GM18508 (cell line): Measurements from ENCODE around the gene ANKK1.

ENCODE experiments used
- ATAC-seq: cut with Tn5 transposase; IDR thresholded peaks from one replicate; pipeline ENCODE4 v1.9.1; 2021; ENCODE audit warnings: moderate number of reproducible peaks; ENCODE audit not compliant: insufficient read depth, unreplicated experiment

Gene ANKK1

DNA sequence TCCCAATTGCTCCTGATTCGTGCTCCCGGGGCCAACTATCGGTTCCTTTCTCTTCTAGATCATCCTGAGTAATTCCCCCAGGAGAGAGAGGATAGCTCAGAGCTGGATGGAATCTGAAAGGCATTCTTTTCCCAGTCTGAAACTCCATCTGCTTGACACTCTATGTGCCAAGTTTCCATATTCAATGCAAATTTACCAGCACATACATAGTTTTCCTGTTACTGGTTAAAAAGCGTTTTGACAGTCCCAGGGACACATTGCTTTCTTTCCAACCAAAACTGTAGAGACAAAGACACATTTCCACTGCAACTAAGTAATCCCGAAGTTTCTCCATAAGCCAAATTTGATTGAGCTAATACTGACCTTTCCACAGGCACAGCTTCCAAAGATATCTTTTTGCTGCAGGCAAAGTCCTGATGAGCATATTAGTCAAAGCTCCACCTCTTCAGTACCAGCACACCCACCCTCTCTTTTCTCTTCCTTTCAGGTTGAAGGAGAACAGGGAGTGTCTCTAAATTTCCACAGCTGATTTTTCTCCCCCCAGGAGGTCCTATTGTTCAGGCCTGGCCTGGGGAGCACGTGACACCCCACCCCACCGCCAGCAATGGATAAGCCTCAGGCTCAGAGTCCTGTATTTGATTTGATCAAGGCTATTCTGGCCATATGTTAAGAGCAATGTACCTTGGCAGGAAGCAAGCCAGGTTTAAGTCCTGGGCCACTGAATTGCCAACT lies 9.7 kb upstream of the ANKK1 start:
- no peak for ATAC-seq

DNA sequence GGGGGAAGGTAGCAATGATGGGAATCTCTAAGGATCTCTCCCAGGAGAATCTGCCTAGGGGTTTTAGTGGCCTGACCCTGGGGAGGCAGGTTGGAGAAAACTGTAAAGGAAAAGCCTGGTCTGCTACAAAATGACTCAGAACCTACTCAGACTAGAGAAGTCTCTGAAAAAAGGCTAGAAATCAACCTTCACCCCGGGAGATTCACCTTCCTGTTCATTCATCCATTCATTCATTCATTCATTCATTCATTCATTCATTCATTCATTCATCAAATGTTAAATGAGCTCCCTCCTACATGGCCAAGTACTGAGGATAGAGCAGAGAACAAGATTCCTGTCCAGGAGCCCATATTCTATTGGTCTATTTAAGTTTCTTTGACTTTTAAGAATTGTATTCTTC lies 8.9 kb upstream of the ANKK1 start:
- no peak for ATAC-seq

DNA sequence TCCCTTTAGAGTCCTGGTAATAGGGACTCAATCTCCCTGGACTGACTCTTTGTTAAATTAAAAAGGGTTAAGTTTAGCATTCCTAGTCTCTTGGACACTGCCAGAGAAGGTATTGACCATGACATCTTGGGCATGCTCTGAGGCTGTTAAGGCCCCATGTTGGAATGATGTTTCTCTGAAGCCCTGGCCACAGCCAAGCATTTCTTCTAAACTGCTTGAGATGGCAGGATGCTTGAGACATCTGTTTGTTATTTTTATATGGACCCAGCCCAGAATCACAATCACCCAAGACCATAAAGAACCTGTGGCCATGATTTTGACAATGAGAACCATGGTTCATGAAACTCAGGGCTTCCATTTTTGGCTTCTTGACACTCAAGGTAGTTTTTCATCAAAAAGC lies 5.5 kb upstream of the ANKK1 start:
- no peak for ATAC-seq

DNA sequence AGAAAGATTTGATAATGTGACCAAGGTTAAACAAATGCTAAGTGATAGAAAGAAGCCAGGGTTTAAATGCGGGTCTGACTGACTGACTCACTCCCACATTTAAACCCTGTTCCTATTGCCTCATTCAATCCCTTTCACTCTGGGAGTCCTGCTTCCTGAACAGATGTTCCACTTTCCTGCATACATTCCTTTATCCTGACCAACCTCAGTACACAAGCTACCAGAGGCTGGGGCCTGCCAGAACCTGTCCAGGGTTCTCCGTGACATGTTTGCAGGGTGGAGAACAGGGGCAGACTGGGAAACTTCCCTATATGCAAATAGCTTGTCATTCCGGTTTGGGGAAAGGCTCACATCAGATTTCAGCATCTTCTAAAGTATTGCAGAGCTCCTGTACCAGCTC lies 3.0 kb upstream of the ANKK1 start:
- no peak for ATAC-seq

DNA sequence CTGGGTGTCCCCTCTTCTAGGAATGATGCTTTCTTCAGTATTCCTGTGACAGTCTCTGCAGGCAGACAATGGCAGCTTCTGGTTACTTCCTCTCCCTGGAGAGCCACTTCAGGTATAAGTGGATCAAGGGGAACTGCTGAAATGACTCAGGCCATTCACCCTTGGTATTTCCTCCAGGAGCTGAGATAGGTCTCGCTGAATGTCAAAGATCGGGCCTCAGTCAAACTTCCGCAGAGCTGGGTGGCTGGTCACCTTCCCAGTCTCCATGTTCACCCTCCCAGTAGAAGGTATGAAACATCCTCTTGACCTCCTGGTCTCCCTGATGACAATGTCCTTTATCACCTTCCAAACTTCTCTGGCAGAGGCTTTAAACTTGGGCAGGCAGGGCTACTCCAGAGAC lies 1.8 kb upstream of the ANKK1 start:
- ATAC-seq: no peak

DNA sequence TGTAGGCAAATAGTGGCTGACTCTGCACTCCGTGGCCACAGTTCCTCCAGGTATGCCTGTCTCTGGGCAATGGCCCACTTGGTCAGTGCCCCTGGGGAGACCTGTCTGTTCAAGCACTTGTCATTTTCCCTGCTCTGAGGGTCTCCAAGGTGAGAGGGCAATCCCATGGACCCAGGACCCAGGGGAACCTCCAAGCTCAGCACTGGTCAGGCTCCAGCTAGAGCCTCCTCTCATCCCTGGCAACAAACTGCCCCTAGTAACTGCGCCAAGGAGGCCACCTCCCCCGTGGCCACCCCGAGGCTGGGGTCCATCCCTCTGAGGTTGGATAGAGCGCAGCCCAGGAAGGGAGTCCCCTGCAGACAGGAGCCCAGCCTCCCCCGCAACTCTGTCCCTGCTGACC lies 713 bp upstream of the ANKK1 start:
- ATAC-seq: no peak

DNA sequence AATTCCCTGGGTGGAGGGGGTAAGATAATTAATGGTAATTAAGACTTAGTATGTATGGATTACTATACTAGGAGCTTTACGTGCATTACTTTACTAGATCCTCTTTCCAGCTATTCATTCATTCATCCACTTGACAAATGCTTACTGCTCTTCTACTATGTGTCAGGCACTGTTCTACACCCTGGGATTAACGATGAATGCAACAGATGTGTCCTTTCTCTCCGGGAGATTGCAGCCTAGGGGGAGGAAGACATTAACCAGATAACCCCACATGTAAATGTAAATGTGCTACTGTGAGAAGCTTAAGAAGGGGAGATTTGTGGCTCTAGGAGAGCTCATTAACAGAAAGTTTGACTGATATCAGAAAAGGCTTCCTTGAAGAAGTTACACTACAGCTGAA lies 1.7 kb downstream of the ANKK1 start:
- no peak for ATAC-seq

DNA sequence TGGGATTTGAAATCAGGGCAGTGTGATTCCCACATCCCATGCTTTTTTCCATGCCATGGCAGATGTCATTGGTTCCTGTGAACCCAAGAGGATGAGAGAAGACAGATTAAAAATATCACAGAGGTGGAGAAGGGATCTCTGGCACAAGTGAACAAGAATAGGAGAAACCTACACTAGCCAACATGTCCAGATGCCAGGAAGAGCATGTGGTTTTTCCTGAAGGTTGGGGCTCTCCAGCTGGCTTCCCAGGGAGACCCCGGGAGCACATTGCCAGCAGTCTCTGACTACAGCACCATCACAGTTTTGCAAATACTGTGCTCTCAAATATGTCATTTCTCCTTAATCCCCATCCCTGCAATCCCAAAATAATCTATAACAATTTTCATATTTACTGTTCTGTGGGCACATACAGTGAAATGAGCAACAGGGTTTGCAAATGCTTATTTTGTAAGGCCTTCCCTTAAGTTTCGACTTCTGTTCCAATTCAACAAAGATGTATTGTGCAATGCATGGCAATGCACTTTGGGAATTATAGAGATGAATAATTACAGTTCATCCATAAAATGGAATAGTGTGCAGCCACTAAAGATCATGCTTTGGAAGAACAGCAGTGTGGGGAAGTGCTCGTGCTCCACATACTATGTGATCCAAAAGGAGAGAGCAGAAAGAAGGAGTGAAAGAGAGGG lies 4.8 kb downstream of the ANKK1 start:
- no peak for ATAC-seq

DNA sequence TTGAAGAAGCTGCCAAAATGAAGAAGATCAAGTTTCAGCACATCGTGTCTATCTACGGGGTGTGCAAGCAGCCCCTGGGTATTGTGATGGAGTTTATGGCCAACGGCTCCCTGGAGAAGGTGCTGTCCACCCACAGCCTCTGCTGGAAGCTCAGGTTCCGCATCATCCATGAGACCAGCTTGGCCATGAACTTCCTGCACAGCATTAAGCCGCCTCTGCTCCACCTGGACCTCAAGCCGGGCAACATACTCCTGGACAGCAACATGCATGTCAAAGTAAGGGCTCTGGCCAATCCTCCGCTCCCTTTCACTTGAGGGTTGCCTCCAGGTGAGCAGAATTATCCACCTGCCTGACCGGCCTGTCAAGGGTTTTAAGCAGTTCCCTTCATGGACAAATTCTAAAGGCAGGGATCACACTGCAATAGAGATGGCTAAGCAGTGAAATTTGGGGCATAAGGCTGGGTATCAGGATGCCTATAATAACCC lies 6.0 kb downstream of the ANKK1 start:
- no peak for ATAC-seq

DNA sequence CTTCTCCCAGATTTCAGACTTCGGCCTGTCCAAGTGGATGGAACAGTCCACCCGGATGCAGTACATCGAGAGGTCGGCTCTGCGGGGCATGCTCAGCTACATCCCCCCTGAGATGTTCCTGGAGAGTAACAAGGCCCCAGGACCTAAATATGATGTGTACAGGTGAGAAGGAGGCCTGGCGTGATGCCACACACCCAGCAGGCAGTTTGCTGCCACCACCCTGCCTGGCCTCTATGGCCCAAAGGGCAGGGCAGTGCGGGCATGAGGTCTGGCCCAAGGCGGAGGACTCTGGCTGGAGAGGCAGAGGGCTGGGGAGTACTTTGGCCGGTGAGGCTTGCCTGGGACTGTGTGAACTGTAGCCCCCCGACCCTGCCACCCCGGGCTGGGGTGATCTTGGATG lies 7.3 kb downstream of the ANKK1 start:
- ATAC-seq: no peak

DNA sequence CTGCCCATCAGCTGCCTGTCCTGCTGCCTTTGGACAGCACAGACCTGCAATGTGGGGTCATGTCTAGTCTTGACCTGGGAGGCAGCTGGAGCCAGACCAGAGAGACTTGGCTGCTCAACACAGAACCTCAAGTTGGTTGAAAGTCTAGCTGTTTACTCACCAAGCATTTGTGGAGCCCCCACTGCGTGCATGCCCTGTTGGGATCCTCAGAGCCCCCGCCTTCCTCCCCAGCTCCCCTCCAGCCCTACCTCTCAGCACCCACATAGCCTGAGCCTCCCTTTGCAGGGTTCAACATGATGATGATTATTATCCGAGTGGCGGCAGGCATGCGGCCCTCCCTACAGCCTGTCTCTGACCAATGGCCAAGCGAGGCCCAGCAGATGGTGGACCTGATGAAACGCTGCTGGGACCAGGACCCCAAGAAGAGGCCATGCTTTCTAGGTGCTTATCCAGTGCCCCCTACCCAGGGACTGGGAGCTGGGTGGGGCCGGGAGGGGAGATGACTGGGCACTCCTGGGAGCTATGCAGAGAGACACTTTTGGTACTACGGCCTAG lies 8.3 kb downstream of the ANKK1 start:
- no peak for ATAC-seq

DNA sequence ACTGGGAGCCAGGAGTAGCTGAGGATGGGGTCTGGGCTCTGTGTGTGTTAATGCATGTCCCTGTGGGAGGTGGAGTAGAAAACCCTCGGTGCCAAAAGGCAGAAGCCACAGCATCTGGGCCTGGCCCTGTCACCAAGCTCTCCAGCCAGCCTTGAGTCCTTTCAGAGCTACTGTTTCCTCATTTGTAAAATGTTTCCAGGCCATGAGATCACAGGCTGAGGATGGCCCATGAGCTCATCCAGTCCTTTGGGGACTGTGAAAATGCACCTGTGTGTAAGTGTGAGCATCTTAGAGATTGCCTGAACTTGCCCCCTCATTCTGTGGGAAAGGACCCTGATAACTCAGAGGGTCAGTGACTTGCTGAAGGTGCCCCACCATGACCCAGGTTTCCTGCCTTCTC lies 9.1 kb downstream of the ANKK1 start:
- ATAC-seq: no peak

DNA sequence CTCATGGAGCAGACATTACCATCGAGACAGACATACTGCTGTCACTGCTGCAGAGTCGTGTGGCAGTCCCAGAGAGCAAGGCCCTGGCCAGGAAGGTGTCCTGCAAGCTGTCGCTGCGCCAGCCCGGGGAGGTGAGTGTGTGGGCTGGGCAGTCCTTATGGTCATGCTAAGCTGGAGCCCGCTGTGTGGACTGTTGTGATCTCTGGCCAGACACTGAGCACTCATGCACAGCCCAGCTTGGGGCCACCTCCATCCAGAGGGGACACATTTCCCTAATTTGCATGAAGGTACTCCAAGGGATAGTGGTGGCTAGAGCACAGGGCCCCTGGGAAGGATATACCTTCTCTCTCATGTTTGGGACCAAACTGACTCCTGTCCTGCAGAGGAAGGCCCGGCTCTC lies 9.6 kb downstream of the ANKK1 start:
- no peak for ATAC-seq

DNA sequence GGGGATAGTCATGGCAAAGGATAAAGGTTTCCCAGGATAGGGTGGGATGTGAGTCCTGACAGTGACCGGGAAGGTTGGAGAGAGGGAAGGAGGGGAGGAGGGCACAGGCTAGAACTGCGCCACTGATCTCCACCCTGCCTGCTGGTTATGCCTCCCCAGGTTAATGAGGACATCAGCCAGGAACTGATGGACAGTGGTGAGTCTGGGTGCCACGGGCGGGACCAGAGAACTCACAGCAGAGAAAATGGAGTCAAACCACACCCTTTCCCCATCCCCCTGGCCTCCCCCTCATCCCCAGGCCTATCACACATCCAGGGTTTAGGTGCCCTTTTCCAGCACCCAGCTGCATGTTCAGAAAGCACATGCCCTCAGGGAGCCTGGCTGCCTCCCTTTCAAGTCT lies 10.2 kb downstream of the ANKK1 start:
- no peak for ATAC-seq

DNA sequence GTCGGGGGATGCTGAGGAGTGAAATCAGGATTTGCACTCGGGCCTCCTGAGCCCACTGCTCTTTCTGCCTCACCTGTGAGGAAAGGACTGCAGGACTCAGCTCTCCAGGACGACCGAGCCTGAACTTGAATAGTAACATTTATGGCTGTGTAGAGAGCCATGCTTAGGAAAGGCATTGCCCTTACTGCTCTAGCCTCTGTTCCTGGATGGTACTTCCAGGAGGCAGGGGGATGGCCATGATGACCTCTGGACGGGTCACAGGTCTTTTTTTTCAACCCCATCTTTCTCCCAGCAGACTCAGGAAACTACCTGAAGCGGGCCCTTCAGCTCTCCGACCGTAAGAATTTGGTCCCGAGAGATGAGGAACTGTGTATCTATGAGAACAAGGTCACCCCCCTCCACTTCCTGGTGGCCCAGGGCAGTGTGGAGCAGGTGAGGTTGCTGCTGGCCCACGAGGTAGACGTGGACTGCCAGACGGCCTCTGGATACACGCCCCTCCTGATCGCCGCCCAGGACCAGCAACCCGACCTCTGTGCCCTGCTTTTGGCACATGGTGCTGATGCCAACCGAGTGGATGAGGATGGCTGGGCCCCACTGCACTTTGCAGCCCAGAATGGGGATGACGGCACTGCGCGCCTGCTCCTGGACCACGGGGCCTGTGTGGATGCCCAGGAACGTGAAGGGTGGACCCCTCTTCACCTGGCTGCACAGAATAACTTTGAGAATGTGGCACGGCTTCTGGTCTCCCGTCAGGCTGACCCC lies 11.3 kb downstream of the ANKK1 start:
- no peak for ATAC-seq

DNA sequence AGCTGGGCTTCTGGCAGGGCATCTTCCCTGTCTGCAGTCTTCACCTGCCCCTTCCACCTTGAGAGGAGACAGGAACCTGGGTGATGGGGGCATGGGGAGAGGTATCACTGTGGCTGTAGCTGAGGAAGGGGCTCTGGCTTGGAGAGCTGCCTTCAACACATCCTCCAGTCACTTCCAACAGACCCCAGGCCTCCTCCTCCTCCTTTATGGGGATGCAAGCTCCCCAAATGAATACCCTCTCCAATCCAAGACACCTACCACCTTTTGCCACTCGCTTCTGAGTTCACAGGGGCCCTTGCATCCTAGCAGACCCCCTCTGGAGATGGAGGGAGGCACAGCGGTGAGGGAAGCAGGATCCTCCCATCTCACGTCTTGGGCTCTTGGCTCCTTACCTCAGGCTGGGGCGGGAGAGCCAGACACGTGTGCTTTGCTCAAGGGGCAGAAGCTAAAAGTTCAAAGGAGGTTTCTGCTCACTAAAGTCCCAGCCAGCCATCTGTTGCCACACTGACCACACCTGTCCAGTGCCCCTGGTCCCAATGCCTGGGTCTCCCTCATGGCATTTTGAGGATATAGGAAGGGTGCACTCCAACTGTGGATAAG lies 13.2 kb downstream of the ANKK1 start:
- no peak for ATAC-seq

DNA sequence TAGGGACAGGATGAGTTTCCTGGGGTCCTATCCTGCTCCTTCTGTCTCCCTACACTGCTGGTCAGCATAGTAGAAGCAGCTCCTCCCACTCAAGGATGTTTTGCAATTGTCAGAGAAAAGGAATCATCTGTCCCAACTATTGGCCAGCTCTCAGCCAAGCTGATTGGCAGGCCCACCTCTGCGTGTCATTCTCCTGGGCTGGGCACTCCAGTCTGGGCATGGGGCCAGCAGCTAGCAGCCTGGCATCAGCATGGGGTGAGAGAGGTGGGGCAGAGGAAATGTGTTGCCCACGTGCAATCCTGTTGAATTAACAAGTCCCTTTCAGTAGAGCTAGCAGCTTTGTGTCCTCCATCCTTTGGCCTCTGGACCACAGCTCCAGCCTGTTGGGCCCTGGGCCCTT lies 14.1 kb downstream of the ANKK1 start:
- ATAC-seq: no peak

DNA sequence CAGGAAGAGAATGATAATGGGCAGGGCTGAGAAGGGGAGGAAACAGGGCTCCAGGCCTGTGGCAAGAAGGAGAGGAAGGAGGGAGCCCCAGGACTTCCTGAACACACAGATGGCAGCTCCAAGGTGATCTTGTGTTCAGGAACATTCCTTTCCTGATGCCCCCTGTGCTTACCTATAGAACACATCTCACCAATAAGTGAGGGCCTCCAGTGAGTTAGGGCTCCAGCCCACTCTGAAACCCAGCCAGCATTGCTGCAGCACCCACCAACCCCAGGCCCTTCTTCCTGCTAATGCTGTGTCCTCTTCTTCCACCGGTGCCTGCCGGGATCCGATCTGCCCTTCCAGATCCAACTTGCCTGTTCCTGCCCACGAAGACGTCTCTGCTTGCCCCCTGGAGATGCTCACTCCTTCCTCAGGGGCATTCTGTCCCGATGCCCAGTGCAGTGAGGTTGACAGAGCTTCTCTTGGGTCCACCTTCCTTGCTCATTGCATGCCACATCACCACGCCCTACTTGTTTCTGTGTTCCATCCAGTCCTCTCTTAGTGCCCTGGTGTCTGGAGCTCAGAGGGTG lies 17.4 kb downstream of the ANKK1 start:
- no peak for ATAC-seq

DNA sequence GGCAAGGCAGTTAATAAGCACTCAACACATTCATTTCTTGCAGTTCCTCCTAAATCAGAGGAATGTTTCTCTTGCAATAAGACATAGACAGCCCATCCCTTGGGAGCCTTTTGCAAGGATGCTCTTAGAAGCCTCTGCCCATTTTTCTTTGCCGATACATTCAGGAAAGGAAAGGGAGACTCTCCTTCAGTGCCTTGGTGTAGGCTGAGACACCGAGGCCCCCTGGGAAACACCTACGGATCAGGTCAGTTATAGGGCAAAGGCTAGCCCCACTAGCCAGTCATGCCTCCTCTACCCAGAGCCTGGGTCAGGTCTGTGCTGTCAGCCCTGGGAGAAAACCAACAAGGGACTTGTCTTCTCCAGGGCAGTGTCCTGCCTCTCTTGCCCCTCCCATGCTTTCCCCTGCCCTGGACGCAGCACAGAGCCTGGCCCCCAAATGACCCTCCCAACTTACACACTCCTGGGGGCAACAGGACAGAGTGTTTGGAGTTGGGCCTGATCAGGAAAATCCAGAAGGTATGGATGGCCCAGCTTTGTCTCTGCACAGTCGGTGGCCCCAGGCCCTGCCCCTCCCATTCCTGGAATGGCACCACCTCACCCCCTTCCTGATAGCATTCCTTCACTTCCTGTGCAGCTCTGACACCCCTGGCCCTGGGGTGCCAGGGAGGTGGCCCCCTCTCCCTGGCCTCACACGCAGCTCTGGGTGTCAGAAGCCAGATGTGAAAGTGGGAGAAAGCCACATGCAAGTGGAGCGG lies 18.3 kb downstream of the ANKK1 start:
- no peak for ATAC-seq

DNA sequence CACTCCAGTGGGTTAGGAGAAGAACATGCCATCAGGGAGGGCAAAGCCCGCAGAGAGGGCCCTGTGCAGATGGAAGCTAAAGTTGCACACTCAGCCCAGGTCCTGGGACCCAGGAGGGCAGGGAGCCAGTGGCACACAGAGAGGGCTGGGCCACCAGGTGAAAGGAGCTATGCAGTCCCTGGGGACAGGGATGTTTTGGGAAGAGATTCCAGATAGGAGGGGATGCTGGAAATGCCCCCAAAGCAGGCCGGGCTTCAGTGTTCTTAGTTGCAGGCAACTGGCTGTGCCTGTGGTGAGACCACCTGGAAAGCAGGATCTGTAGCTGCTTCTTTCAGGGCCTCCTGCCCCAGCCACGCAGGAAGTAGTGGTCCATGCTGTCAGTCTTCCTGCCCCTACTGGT lies 19.6 kb downstream of the ANKK1 start:
- ATAC-seq: no peak
